HL-60 (cell line): Measurements from ENCODE around the gene TBXAS1.

Source experiments
- CTCF ChIP-seq: IDR thresholded peaks from one replicate; pipeline ENCODE4 v1.5.1; 2011; ENCODE audit warnings: low read length, control low read depth, inconsistent platforms; ENCODE audit not compliant: insufficient read depth
- POLR2AphosphoS5 ChIP-seq: IDR thresholded peaks from 2 replicates; pipeline ENCODE4 v1.6.1; 2012; ENCODE audit warnings: low read depth

- TF ChIP-seq CTCF, result no peak
- no peak for TF ChIP-seq POLR2AphosphoS5
Measured at GRCh38 chr7:140016540-140016939, 187.5 kb downstream of the TBXAS1 start.
